Mesothelial cell of epicardium (in vitro differentiated cells): Measurements from ENCODE around the gene ROBO1. TPM values are rescaled to one million over a fixed set of nuclear protein-coding genes. Genes with fewer than 3 reads are reported as not detected.

ENCODE experiments used
- DNase-seq, 2 experiments: peaks; one replicate each; pipeline ENCODE4 v3.0.0; 2021; ENCODE audit warnings: low spot score in 2 of 2; ENCODE audit not compliant: unreplicated experiment in 2 of 2
- H3K27ac Mint-ChIP-seq: 2 replicates; pipeline ENCODE4 v1.8.0; 2021; ENCODE audit warnings: mixed read lengths
- H3K27me3 Mint-ChIP-seq: 2 replicates; pipeline ENCODE4 v1.8.0; 2021; ENCODE audit warnings: low read depth, mixed read lengths
- H3K36me3 Mint-ChIP-seq: 2 replicates; pipeline ENCODE4 v1.8.0; 2021; ENCODE audit warnings: mixed read lengths
- H3K4me1 Mint-ChIP-seq: 2 replicates; pipeline ENCODE4 v1.8.0; 2021; ENCODE audit warnings: mixed read lengths
- H3K4me3 Mint-ChIP-seq: 2 replicates; pipeline ENCODE4 v1.8.0; 2021; ENCODE audit warnings: mild to moderate bottlenecking, moderate library complexity, mixed read lengths
- H3K9me3 Mint-ChIP-seq: 2 replicates; pipeline ENCODE4 v1.8.0; 2021; ENCODE audit warnings: mixed read lengths
- CTCF ChIP-seq: fragments of 200-600 bp; sonication (generic); IDR thresholded peaks from one replicate; pipeline ENCODE4 v1.5.0; 2021; ENCODE audit warnings: antibody characterized with exemption; ENCODE audit not compliant: unreplicated experiment
- total RNA-seq: library from RNA; stranded (reverse); gene quantifications from 3 replicates; pipeline ENCODE4 v1.2.1, GENCODE V29; 2021

ROBO1 gene
- total RNA-seq, 1 donor from 2014 or later, result 143 TPM

GRCh38 chr3:79473993-79474392 lies 293.8 kb downstream of the ROBO1 start:
- TF ChIP-seq CTCF, result no peak
- Mint-ChIP-seq H3K9me3 (no peaks in the 10 kb centered on the region), H3K4me1 (peaks cover 9% of the 10 kb centered on the region), H3K4me3 (no peak overlapping the region), H3K36me3 (no peaks in the 10 kb centered on the region), H3K27ac (no peak overlapping the region), H3K27me3 (no peaks in the 10 kb centered on the region)
- no peak for DNase-seq

DNA sequence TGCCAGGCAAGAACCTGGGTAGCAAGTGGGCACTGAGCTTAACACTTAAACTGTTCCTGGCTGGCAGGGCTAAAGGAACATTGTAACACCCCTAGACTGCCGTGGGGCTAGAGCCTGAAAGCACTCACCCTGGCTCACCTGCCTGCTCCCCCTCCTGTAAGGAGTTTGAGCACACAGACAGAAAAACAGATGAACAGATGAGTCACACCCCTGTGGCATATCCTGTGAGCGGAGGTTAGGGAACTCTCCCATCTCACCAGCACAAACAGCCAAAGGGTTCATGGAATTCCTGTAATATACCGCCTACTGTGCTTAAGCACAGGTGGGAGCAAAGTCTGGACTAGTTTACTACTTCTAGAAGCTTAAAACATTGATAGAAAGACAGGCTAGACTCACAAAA lies 300.1 kb downstream of the ROBO1 start:
- no peak for DNase-seq
- H3K27me3 Mint-ChIP-seq, result no peaks in the 10 kb centered on the region
- no peak for TF ChIP-seq CTCF
- H3K27ac Mint-ChIP-seq, result no peak overlapping the region
- H3K4me1 Mint-ChIP-seq, result no peaks in the 10 kb centered on the region
- H3K4me3 Mint-ChIP-seq, result no peak overlapping the region
- peaks cover 3% of the 10 kb centered on the region for H3K9me3 Mint-ChIP-seq
- no peaks in the 10 kb centered on the region for H3K36me3 Mint-ChIP-seq

- Mint-ChIP-seq H3K4me1 (no peaks in the 10 kb centered on the region), H3K27ac (no peak overlapping the region), H3K36me3 (no peaks in the 10 kb centered on the region), H3K4me3 (no peak overlapping the region), H3K27me3 (no peaks in the 10 kb centered on the region), H3K9me3 (peaks cover 3% of the 10 kb centered on the region)
- DNase-seq, result no peak
- TF ChIP-seq CTCF, result no peak
Measured at GRCh38 chr3:79461129-79461792, 306.5 kb downstream of the ROBO1 start.

- H3K4me3 Mint-ChIP-seq, result no peak overlapping the region
- no peaks in the 10 kb centered on the region for H3K27me3 Mint-ChIP-seq
- peaks cover 3% of the 10 kb centered on the region for H3K4me1 Mint-ChIP-seq
- H3K36me3 Mint-ChIP-seq, result no peaks in the 10 kb centered on the region
- no peak overlapping the region for H3K27ac Mint-ChIP-seq
- DNase-seq, result no peak
- H3K9me3 Mint-ChIP-seq, result no peaks in the 10 kb centered on the region
- no peak for TF ChIP-seq CTCF
Measured at GRCh38 chr3:79453600-79453999, 314.2 kb downstream of the ROBO1 start.

DNA sequence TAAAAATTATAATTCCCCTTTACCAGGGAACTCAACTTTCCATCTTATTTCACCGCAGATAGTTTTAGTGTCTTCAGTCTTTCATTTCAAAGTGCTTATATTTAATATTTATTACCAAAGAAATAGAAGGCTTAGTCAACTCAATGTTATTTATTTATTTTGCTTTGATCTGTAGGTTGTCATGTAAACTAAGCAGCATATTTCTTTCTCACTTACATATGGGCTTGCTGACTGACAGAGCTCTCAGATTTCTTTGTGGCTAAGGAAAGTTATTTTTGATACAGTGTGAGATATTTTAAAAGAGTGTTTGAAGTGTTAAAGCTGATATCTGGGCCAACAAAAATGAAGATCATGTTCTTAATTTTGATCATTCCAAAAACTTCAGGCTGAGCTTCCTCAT lies 331.4 kb downstream of the ROBO1 start:
- H3K9me3 Mint-ChIP-seq, result no peaks in the 10 kb centered on the region
- H3K27ac Mint-ChIP-seq, result no peak overlapping the region
- peaks cover 3% of the 10 kb centered on the region for H3K4me1 Mint-ChIP-seq
- H3K27me3 Mint-ChIP-seq, result no peaks in the 10 kb centered on the region
- no peak for DNase-seq
- no peaks in the 10 kb centered on the region for H3K36me3 Mint-ChIP-seq
- H3K4me3 Mint-ChIP-seq, result no peak overlapping the region
- TF ChIP-seq CTCF, result no peak

GRCh38 chr3:79427081-79427480 lies 340.7 kb downstream of the ROBO1 start:
- Mint-ChIP-seq H3K4me3 (no peak overlapping the region), H3K9me3 (no peaks in the 10 kb centered on the region), H3K4me1 (no peaks in the 10 kb centered on the region), H3K27me3 (no peaks in the 10 kb centered on the region), H3K27ac (no peak overlapping the region), H3K36me3 (no peaks in the 10 kb centered on the region)
- no peak for DNase-seq
- TF ChIP-seq CTCF, result no peak
